Duodenal mucosa (tissue), 2 donors: ENCODE measurements around the gene RMP24.

Experiments
- H3K27ac ChIP-seq: one replicate; pipeline ENCODE4 v1.7.0; 2013; ENCODE audit warnings: low read depth, low read length
- H3K27me3 ChIP-seq, 2 donors: one replicate each; pipeline ENCODE4 v1.7.0; 2013; ENCODE audit warnings: low read length in 2 of 2, control low read depth in 1 of 2; ENCODE audit not compliant: insufficient read depth in 2 of 2, control insufficient read depth in 1 of 2
- H3K36me3 ChIP-seq, 2 donors: one replicate each; pipeline ENCODE4 v1.7.0; 2013; ENCODE audit warnings: low read length in 2 of 2, control low read depth in 1 of 2; ENCODE audit not compliant: insufficient read depth in 2 of 2, control insufficient read depth in 1 of 2
- H3K4me1 ChIP-seq, 2 donors: one replicate each; pipeline ENCODE4 v1.7.0; 2013; ENCODE audit warnings: low read length in 2 of 2, control low read depth in 1 of 2; ENCODE audit not compliant: insufficient read depth in 2 of 2, control insufficient read depth in 1 of 2
- H3K4me3 ChIP-seq, 2 donors: one replicate each; pipeline ENCODE4 v1.7.0; 2013; ENCODE audit warnings: low read length in 2 of 2, low read depth in 1 of 2
- H3K9ac ChIP-seq, 2 donors: one replicate each; pipeline ENCODE4 v1.7.0; 2013; ENCODE audit warnings: low read length in 2 of 2, low read depth in 1 of 2
- H3K9me3 ChIP-seq, 2 donors: one replicate each; pipeline ENCODE4 v1.7.0; 2013; ENCODE audit warnings: low read length in 2 of 2, control low read depth in 1 of 2; ENCODE audit not compliant: control insufficient read depth in 1 of 2

The RMP24 gene

GRCh38 chr18:35972197-35973000 lies at the start of gene RMP24:
Gene RMP24, plus strand, starts transcription at chr18:35972679.
- Histone ChIP-seq H3K9me3 (no peaks in the 10 kb centered on the region), H3K4me3 (peak within 1 kb of the TSS; percentile 86 to 90), H3K9ac (peak within 1 kb of the TSS; percentile 77 to 82), H3K27ac (peak within 1 kb of the TSS; percentile 90), H3K4me1 (peaks cover 11 to 23% of the 10 kb centered on the region in 2 donors), H3K36me3 (peaks cover 4 to 22% of the 10 kb centered on the region in 2 donors), H3K27me3 (no peaks in the 10 kb centered on the region)

- peaks cover 5% of the 10 kb centered on the region in 2 donors for H3K27me3 ChIP-seq
- no peaks in the 10 kb centered on the region for H3K4me1 ChIP-seq
- H3K4me3 ChIP-seq, result no peak overlapping the region
- no peaks in the 10 kb centered on the region for H3K9me3 ChIP-seq
- no peak overlapping the region for H3K27ac ChIP-seq
- no peak overlapping the region for H3K9ac ChIP-seq
- no peaks in the 10 kb centered on the region for H3K36me3 ChIP-seq
Observed at GRCh38 chr18:35923939-35924684, 48.4 kb upstream of the RMP24 start.

GRCh38 chr18:35926884-35927283 lies 45.6 kb upstream of the RMP24 start:
- no peak overlapping the region for H3K27ac ChIP-seq
- H3K9ac ChIP-seq, result no peak overlapping the region
- peaks cover 5% of the 10 kb centered on the region in 2 donors for H3K27me3 ChIP-seq
- H3K4me1 ChIP-seq, result no peaks in the 10 kb centered on the region
- no peaks in the 10 kb centered on the region for H3K9me3 ChIP-seq
- H3K36me3 ChIP-seq, result no peaks in the 10 kb centered on the region
- H3K4me3 ChIP-seq, result no peak overlapping the region

- no peak overlapping the region for H3K27ac ChIP-seq
- H3K27me3 ChIP-seq, result peaks cover 5% of the 10 kb centered on the region in 2 donors
- H3K36me3 ChIP-seq, result no peaks in the 10 kb centered on the region
- H3K4me3 ChIP-seq, result no peak overlapping the region
- H3K4me1 ChIP-seq, result no peaks in the 10 kb centered on the region
- H3K9ac ChIP-seq, result no peak overlapping the region
- H3K9me3 ChIP-seq, result no peaks in the 10 kb centered on the region
Observed at GRCh38 chr18:35927430-35927829, 45.0 kb upstream of the RMP24 start.

DNA sequence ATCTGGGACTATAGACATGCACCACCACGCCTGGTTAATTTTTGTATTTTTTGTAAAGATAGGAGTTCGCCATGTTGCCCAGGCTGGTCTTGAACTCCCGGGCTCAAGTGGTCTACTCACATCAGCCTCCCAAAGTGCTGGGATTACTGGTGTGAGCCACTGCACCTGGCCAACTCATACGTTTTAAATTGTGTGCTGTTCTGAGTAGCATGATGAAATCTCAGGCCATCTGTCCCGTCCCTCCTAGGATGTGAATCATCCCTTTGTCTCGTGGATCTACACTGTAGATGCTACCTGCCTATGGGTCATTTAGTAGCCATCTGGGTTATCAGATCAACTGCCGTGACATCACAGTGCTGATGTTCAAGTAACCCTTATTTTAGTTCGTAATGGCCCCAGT lies 38.5 kb upstream of the RMP24 start:
- H3K4me3 ChIP-seq, result no peak overlapping the region
- H3K36me3 ChIP-seq, result no peaks in the 10 kb centered on the region
- H3K27me3 ChIP-seq, result no peaks in the 10 kb centered on the region
- H3K4me1 ChIP-seq, result no peaks in the 10 kb centered on the region
- H3K9ac ChIP-seq, result no peak overlapping the region
- H3K9me3 ChIP-seq, result no peaks in the 10 kb centered on the region
- no peak overlapping the region for H3K27ac ChIP-seq

GRCh38 chr18:35934891-35935290 lies 37.6 kb upstream of the RMP24 start:
- no peak overlapping the region for H3K4me3 ChIP-seq
- H3K27me3 ChIP-seq, result no peaks in the 10 kb centered on the region
- H3K36me3 ChIP-seq, result no peaks in the 10 kb centered on the region
- H3K9ac ChIP-seq, result no peak overlapping the region
- no peak overlapping the region for H3K27ac ChIP-seq
- no peaks in the 10 kb centered on the region for H3K9me3 ChIP-seq
- H3K4me1 ChIP-seq, result no peaks in the 10 kb centered on the region

GRCh38 chr18:35935805-35936204 lies 36.7 kb upstream of the RMP24 start:
- no peaks in the 10 kb centered on the region for H3K27me3 ChIP-seq
- no peak overlapping the region for H3K27ac ChIP-seq
- H3K9ac ChIP-seq, result no peak overlapping the region
- H3K9me3 ChIP-seq, result no peaks in the 10 kb centered on the region
- H3K36me3 ChIP-seq, result no peaks in the 10 kb centered on the region
- H3K4me1 ChIP-seq, result no peaks in the 10 kb centered on the region
- H3K4me3 ChIP-seq, result no peak overlapping the region

DNA sequence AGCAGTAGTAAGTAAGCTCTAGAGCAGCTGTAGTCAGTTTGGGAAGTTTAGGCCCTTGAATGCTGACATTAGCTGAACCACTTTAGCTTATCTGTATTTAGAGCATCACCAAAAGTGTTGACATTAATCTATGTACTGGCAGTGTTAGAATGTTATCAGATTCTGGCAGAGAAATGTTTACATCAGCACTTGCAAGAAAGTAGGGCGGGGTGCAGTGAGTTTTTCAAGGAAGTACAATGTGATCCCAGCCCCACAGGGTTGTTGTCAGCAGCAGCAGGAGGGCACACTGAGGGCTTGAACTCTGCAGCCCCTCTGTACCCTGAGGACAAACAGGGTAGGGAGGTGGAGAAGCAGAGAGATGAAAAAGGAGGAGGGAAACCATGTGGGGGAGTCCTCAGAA lies 35.5 kb upstream of the RMP24 start:
- Histone ChIP-seq H3K9me3 (no peaks in the 10 kb centered on the region), H3K27me3 (no peaks in the 10 kb centered on the region), H3K9ac (no peak overlapping the region), H3K4me1 (no peaks in the 10 kb centered on the region), H3K27ac (no peak overlapping the region), H3K36me3 (no peaks in the 10 kb centered on the region), H3K4me3 (no peak overlapping the region)

- Histone ChIP-seq H3K4me3 (no peak overlapping the region), H3K4me1 (no peaks in the 10 kb centered on the region), H3K9ac (no peak overlapping the region), H3K36me3 (no peaks in the 10 kb centered on the region), H3K27ac (no peak overlapping the region), H3K27me3 (no peaks in the 10 kb centered on the region), H3K9me3 (no peaks in the 10 kb centered on the region)
Observed at GRCh38 chr18:35938158-35938557, 34.3 kb upstream of the RMP24 start.

- H3K27ac ChIP-seq, result no peak overlapping the region
Observed at GRCh38 chr18:35938562-35938961, 33.9 kb upstream of the RMP24 start.

More at GRCh38 chr18:35938562-35938961, 33.9 kb upstream of the RMP24 start:
- no peaks in the 10 kb centered on the region for H3K36me3 ChIP-seq
- no peak overlapping the region for H3K4me3 ChIP-seq
- no peaks in the 10 kb centered on the region for H3K27me3 ChIP-seq
- no peaks in the 10 kb centered on the region for H3K9me3 ChIP-seq
- no peak overlapping the region for H3K9ac ChIP-seq
- no peaks in the 10 kb centered on the region for H3K4me1 ChIP-seq
